HEK293T (cell line): ENCODE results near the gene IGSF21.

ENCODE experiments used
- CTCF ChIA-PET: fragments of 350-600 bp; formaldehyde crosslinking; extraction: SDS; loops from one replicate; lab custom pipeline; 2021; ENCODE audit warnings: antibody characterized with exemption, inconsistent platforms; lab: Yijun Ruan, JAX
- POLR2A ChIA-PET: fragments of 350-600 bp; formaldehyde crosslinking; extraction: SDS; loops from one replicate; lab custom pipeline; 2020; ENCODE audit warnings: antibody characterized with exemption, inconsistent platforms; lab: Yijun Ruan, JAX
- DNase-seq: peaks from one replicate; pipeline ENCODE4 v3.0.0; 2012; ENCODE audit warnings: mixed read lengths; ENCODE audit errors: extremely low spot score
- ARNT ChIP-seq: fragments of 450-650 bp; IDR thresholded peaks from 2 replicates; pipeline ENCODE4 v1.6.1; 2017; ENCODE audit warnings: mild to moderate bottlenecking
- BHLHE40 ChIP-seq: fragments of 450-650 bp; IDR thresholded peaks from 2 replicates; pipeline ENCODE4 v1.6.1; 2016; ENCODE audit warnings: mild to moderate bottlenecking, moderate library complexity, borderline replicate concordance
- CTBP1 ChIP-seq: fragments of 450-650 bp; IDR thresholded peaks from 2 replicates; pipeline ENCODE4 v1.6.1; 2016; ENCODE audit warnings: borderline replicate concordance
- ELF4 ChIP-seq: fragments of 450-650 bp; IDR thresholded peaks from 2 replicates; pipeline ENCODE4 v1.6.1; 2017; ENCODE audit warnings: antibody characterized with exemption
- FOXA1 ChIP-seq: fragments of 450-650 bp; IDR thresholded peaks from 2 replicates; pipeline ENCODE4 v1.6.1; 2016; ENCODE audit warnings: mild to moderate bottlenecking
- FOXK2 ChIP-seq: fragments of 450-650 bp; IDR thresholded peaks from 2 replicates; pipeline ENCODE4 v1.6.1; 2016; ENCODE audit warnings: mild to moderate bottlenecking
- FOXM1 ChIP-seq: fragments of 450-650 bp; IDR thresholded peaks from 2 replicates; pipeline ENCODE4 v1.6.1; 2017; ENCODE audit warnings: mild to moderate bottlenecking, borderline replicate concordance
- HDGF ChIP-seq: fragments of 450-650 bp; IDR thresholded peaks from 2 replicates; pipeline ENCODE4 v1.6.1; 2017; ENCODE audit warnings: antibody characterized with exemption, borderline replicate concordance
- L3MBTL2 ChIP-seq: fragments of 450-650 bp; conservative IDR thresholded peaks from 2 replicates; pipeline ENCODE4 v1.6.1; 2016; ENCODE audit warnings: mild to moderate bottlenecking
- LEF1 ChIP-seq: fragments of 450-650 bp; IDR thresholded peaks from 2 replicates; pipeline ENCODE4 v1.6.1; 2017; ENCODE audit warnings: mild to moderate bottlenecking, borderline replicate concordance
- NFRKB ChIP-seq: fragments of 450-650 bp; IDR thresholded peaks from 2 replicates; pipeline ENCODE4 v1.6.1; 2016; ENCODE audit warnings: mild to moderate bottlenecking, moderate library complexity
- SP1 ChIP-seq: fragments of 450-650 bp; IDR thresholded peaks from 2 replicates; pipeline ENCODE4 v1.6.1; 2017
- SUZ12 ChIP-seq: fragments of 450-650 bp; IDR thresholded peaks from 2 replicates; pipeline ENCODE4 v1.6.1; 2016; ENCODE audit warnings: mild to moderate bottlenecking
- TARDBP ChIP-seq: fragments of 450-650 bp; IDR thresholded peaks from 2 replicates; pipeline ENCODE4 v1.6.1; 2016
- ZNF384 ChIP-seq: fragments of 450-650 bp; IDR thresholded peaks from 2 replicates; pipeline ENCODE4 v1.6.1; 2016
- TF ChIP-seq, protein P1 (sequence below): fragments of 450-650 bp; IDR thresholded peaks from 2 replicates; pipeline ENCODE4 v1.6.1; 2016

Gene IGSF21

DNA sequence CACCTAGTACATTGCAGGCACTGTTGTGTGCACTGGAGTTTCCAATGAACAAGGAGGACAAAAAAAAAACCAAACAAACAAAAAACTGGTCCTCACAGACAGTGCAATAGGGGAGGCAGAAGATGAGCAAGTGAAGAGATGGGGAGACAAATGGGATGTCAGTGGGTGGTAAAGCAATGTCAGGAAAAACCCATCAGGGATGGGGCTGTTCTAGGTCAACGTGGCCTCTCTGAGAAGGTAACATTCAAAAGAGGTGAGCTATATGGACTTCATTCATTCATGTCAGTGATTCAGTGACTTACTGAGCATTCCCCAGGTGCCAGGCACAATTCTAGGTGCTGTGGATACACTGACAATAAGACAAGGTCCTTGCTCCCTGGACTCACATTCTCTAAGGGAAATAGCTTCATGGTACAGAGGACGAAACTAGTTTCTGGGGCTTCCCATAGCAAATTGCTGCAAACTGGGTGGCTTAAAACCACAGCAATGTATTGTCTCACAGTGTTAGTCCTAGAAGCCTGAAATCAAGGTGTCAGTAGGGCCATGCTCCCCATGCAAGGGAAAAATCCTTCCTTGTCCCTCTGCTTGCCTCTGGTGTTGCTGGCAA is 232.7 kb downstream of the IGSF21 start:
- no peak for DNase-seq
- ChIA-PET POLR2A (no interaction called here), CTCF (no interaction called here)
- TF ChIP-seq ELF4 (no peak), TARDBP (no peak), ZNF384 (no peak), FOXA1 (no peak), BHLHE40 (no peak), SUZ12 (no peak), FOXM1 (no peak), SP1 (no peak), NFRKB (no peak), ARNT (no peak), HDGF (no peak)
- TF ChIP-seq, protein P1, sequence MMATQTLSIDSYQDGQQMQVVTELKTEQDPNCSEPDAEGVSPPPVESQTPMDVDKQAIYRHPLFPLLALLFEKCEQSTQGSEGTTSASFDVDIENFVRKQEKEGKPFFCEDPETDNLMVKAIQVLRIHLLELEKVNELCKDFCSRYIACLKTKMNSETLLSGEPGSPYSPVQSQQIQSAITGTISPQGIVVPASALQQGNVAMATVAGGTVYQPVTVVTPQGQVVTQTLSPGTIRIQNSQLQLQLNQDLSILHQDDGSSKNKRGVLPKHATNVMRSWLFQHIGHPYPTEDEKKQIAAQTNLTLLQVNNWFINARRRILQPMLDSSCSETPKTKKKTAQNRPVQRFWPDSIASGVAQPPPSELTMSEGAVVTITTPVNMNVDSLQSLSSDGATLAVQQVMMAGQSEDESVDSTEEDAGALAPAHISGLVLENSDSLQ = no peak

DNA sequence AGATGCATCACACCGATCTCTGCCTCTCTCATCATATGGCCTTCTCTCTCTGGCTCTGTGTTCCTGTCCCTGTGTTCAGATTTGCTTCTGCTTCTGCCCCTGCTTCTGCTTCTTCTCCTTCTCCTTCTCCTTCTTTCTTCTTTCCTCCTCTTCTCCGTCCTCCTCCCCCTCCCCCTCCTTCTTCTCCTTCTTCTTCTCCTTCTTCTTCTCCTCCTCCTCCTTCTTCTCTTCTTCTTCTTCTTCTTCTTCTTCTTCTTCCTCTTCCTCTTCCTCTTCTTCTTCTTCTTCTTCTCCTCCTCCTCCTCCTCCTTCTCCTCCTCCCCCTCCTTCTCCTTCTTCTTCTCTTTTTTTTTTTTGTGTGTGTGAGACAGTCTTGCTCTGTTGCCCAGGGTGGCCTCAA is 233.2 kb downstream of the IGSF21 start:
- ChIA-PET POLR2A (no interaction called here), CTCF (no interaction called here)
- TF ChIP-seq FOXK2 (no peak), CTBP1 (no peak)
- DNase-seq = no peak

- ChIA-PET POLR2A (no interaction called here), CTCF (no interaction called here)
- TF ChIP-seq HDGF (no peak), FOXK2 (no peak), TARDBP (no peak), L3MBTL2 (no peak), ELF4 (no peak)
- DNase-seq = no peak
These were observed 233.9 kb downstream of the IGSF21 start for GRCh38 chr1:18341291-18342069.

GRCh38 chr1:18342744-18343143 is 235.1 kb downstream of the IGSF21 start:
- ChIA-PET POLR2A (no interaction called here), CTCF (no interaction called here)
- no peak for DNase-seq
- no peak for TF ChIP-seq FOXK2
- TF ChIP-seq FOXM1 = no peak
- TF ChIP-seq CTBP1 = no peak
- TF ChIP-seq SP1 = no peak
- no peak for TF ChIP-seq FOXA1
- TF ChIP-seq LEF1 = no peak
- TF ChIP-seq NFRKB = no peak
- TF ChIP-seq TARDBP = no peak

- POLR2A ChIA-PET = no interaction called here
- no peak for DNase-seq
- CTCF ChIA-PET = no interaction called here
- no peak for TF ChIP-seq CTBP1
- TF ChIP-seq ELF4 = no peak
- no peak for TF ChIP-seq LEF1
- TF ChIP-seq, protein P1 = no peak
- TF ChIP-seq ZNF384 = no peak
- no peak for TF ChIP-seq SP1
- no peak for TF ChIP-seq NFRKB
- no peak for TF ChIP-seq FOXA1
- no peak for TF ChIP-seq SUZ12
- no peak for TF ChIP-seq FOXK2
- TF ChIP-seq L3MBTL2 = no peak
- TF ChIP-seq TARDBP = no peak
- no peak for TF ChIP-seq ARNT
- no peak for TF ChIP-seq FOXM1
These were observed 236.0 kb downstream of the IGSF21 start for GRCh38 chr1:18343581-18343980.

- peak; percentile 25 for DNase-seq
- no peak for TF ChIP-seq HDGF
- TF ChIP-seq, protein P1 = peak; percentile 13; the same call in 1 of the 2 replicates
- ChIA-PET POLR2A (no interaction called here), CTCF (interaction anchor here (0.5 kb wide), 1 partner anchor 370 kb away, joined by 3 read pairs; no protein-coding TSS in a partner anchor)
These were observed 237.2 kb downstream of the IGSF21 start for GRCh38 chr1:18344755-18345154.

DNA sequence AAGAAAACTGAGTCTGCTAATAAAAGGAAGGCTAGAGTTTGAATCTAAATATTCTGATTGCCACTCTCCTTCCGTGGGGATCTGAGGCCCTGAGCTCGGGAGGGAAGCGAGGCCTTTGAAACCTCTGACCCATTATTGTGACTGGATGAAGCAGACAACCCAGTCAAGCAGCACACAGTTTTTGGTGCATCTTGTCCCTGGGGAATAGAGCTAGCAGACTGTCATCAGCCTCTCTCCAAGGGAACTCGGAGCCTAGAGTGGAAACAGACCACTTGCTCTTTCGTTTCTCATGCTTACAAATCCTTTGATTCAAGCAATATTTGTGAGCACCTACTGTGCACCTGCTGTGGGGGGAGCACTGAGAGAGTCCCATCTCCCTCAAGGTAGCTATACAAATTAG is 240.0 kb downstream of the IGSF21 start:
- POLR2A ChIA-PET = no interaction called here
- DNase-seq = no peak
- TF ChIP-seq ELF4 (no peak), L3MBTL2 (no peak), SUZ12 (no peak), FOXM1 (no peak)
- CTCF ChIA-PET = interaction anchor here (0.6 to 0.8 kb wide), 3 partner anchors 13 to 385 kb away, joined by 3 to 4 read pairs (median 3); no protein-coding TSS in a partner anchor
